GM08714 (cell line): ENCODE measurements around the gene CDH15.
"Not testable (repeated sequence)": the region's sequence is repeated elsewhere in the genome, so short reads cannot be mapped to it uniquely, and the experiment has no call there.

Experiments
- H3K4me3 ChIP-seq: fragments of 200-500 bp; sonication (Bioruptor generic); 2 replicates; pipeline ENCODE4 v1.5.1; 2014; ENCODE audit warnings: mild to moderate bottlenecking, low read length, inconsistent platforms
- ZNF274 ChIP-seq: IDR thresholded peaks from 2 replicates; pipeline ENCODE4 v1.6.1; 2012; ENCODE audit warnings: mild to moderate bottlenecking, low read depth, low read length

The CDH15 gene

GRCh38 chr16:89178453-89179147 is 7.1 kb downstream of the CDH15 start:
- H3K4me3 ChIP-seq, result no peak overlapping the region
- no peak for TF ChIP-seq ZNF274

DNA sequence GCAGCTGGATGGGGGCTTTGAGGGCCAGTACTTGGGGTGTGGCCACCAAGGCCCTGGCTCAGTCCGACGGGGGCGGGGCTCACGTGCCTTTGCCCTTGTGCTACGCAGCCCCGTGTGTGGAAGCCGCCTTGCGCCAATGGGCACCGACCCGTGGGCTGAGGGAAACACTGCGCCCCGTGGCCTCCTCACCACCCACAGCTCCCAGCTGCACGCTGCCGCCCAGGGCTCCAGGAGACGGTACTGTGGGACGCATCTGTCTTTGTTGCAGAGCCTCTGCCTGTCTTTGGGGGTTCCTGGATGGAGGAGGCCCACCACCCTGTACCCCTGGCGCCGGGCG is 7.6 kb downstream of the CDH15 start:
- no peak overlapping the region for H3K4me3 ChIP-seq
- TF ChIP-seq ZNF274, result no peak

DNA sequence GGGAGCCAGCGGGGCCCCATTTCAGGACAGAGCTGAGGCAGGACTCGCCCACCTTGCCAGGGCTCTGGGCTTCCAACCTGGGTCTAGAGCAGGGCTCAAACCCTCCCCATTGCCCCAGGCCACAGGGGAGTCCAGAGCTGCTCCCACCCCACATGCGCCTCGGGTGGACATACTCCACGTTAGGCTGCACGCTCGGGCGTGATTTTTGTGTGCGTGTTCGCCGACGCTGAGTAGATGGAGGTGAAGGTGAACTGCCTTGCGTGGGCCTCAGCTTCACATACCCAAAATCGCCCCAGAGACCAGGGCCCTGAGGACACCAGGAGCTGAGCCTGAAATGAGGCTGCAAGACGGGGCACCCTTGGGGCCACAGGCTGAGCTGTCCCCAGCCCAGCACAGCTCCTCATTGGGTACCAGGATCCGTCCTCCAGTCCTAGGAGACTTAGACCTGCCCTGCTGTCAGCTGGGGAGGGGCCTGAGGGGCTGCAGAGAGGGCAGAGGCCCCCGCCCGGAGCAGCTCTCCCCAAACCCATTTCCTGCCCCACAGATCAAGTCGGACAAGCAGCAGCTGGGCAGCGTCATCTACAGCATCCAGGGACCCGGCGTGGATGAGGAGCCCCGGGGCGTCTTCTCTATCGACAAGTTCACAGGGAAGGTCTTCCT is 8.2 kb downstream of the CDH15 start:
- TF ChIP-seq ZNF274, result no peak
- H3K4me3 ChIP-seq, result no peak overlapping the region

- TF ChIP-seq ZNF274, result no peak
- no peak overlapping the region for H3K4me3 ChIP-seq
Measured at GRCh38 chr16:89183463-89183862, 11.9 kb downstream of the CDH15 start.

GRCh38 chr16:89183975-89184676 is 12.6 kb downstream of the CDH15 start:
- no peak overlapping the region for H3K4me3 ChIP-seq
- TF ChIP-seq ZNF274, result no peak

GRCh38 chr16:89184677-89184932 is 13.1 kb downstream of the CDH15 start:
- TF ChIP-seq ZNF274, result no peak
- H3K4me3 ChIP-seq, result no peak overlapping the region

- TF ChIP-seq ZNF274, result no peak
- no peak overlapping the region for H3K4me3 ChIP-seq
Measured at GRCh38 chr16:89184933-89185794, 13.6 kb downstream of the CDH15 start.

DNA sequence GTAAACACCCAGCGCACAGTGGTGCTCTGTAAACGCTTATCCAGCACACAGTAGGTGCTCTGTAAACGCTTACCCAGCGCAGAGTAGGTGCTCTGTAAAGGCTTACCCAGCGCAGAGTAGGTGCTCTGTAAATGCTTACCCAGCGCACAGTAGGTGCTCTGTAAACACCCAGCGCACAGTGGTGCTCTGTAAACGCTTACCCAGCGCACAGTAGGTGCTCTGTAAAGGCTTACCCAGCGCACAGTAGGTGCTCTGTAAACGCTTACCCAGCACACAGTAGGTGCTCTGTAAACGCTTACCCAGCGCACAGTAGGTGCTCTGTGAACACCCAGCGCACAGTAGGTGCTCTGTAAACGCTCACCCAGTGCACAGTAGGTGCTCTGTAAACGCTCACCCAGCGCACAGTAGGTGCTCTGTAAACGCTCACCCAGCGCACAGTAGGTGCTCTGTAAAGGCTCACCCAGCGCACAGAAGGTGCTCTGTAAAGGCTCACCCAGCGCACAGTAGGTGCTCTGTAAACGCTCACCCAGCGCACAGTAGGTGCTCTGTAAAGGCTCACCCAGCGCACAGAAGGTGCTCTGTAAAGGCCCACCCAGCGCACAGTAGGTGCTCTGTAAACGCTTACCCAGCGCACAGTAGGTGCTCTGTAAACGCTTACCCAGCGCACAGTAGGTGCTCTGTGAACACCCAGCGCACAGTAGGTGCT is 14.5 kb downstream of the CDH15 start:
- H3K4me3 ChIP-seq, result not testable (repeated sequence)

- H3K4me3 ChIP-seq, result not testable (repeated sequence)
Measured at GRCh38 chr16:89186593-89187031, 15.1 kb downstream of the CDH15 start.

DNA sequence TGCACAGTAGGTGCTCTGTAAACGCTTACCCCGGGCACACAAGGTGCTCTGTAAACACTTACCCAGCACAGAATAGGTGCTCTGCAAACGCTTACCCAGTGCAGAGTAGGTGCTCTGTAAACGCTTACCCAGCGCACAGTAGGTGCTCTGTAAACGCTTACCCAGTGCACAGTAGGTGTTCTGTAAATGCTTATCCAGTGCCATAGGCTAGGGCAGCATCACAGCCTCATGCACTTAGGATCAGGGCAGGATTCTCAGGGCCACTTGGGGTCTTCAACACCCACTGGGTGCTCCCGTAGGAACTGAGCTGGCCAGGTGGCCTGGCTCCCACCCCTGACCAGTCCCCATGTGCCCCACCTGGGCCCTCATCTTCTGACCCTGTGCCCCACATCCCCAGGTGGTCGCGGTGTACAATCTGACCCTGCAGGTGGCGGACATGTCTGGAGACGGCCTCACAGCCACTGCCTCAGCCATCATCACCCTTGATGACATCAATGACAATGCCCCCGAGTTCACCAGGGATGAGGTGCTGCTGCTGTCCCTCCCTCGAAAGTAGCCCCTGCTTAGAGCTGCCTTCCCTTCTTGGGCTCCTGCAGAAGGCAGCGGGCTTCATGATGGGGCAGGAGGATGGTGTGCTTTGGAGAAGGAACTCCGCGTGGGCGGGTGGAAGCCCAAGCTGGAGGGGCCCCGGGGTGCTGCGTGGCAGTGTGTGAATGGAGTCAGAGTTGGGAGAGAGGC is 15.7 kb downstream of the CDH15 start:
- H3K4me3 ChIP-seq, result no peak overlapping the region
- TF ChIP-seq ZNF274, result no peak

- no peak for TF ChIP-seq ZNF274
- H3K4me3 ChIP-seq, result no peak overlapping the region
Measured at GRCh38 chr16:89187770-89188392, 16.3 kb downstream of the CDH15 start.

GRCh38 chr16:89188471-89189357 is 17.2 kb downstream of the CDH15 start:
- H3K4me3 ChIP-seq, result not testable (repeated sequence)
